ENCODE results near the gene PPP1R14D.

Gene PPP1R14D

GRCh38 chr15:40806672-40807027 is 21.9 kb downstream of the PPP1R14D start:
- peaks cover 4% of the 10 kb centered on the region for H3K36me3 ChIP-seq (ENCODE audit: control insufficient read depth, insufficient read depth, low read length)
- H3K4me3 ChIP-seq (ENCODE audit: low read length): peak overlapping the region; percentile 94
- peaks cover 10% of the 10 kb centered on the region for H3K4me1 ChIP-seq (ENCODE audit: control insufficient read depth, insufficient read depth, low read length)
- peak overlapping the region; percentile 45 for H3K9ac ChIP-seq (ENCODE audit: low read length)
- H3K27ac ChIP-seq (ENCODE audit: low read depth, low read length): peak overlapping the region; percentile 88
- no peaks in the 10 kb centered on the region for H3K27me3 ChIP-seq (ENCODE audit: control insufficient read depth, insufficient read depth, low read length)

- Histone ChIP-seq H3K9ac (ENCODE audit: low read length) (no peak overlapping the region), H3K4me3 (ENCODE audit: low read length) (no peak overlapping the region), H3K27me3 (ENCODE audit: control insufficient read depth, insufficient read depth, low read length) (no peaks in the 10 kb centered on the region), H3K36me3 (ENCODE audit: control insufficient read depth, insufficient read depth, low read length) (no peaks in the 10 kb centered on the region), H3K27ac (ENCODE audit: low read depth, low read length) (no peak overlapping the region), H3K4me1 (ENCODE audit: control insufficient read depth, insufficient read depth, low read length) (peaks cover 10% of the 10 kb centered on the region)
Measured at GRCh38 chr15:40803688-40804087, 24.8 kb downstream of the PPP1R14D start.

GRCh38 chr15:40803076-40803475 is 25.4 kb downstream of the PPP1R14D start:
- H3K4me3 ChIP-seq (ENCODE audit: low read length): no peak overlapping the region
- H3K27me3 ChIP-seq (ENCODE audit: control insufficient read depth, insufficient read depth, low read length): no peaks in the 10 kb centered on the region
- peaks cover 2% of the 10 kb centered on the region for H3K36me3 ChIP-seq (ENCODE audit: control insufficient read depth, insufficient read depth, low read length)
- H3K27ac ChIP-seq (ENCODE audit: low read depth, low read length): no peak overlapping the region
- H3K4me1 ChIP-seq (ENCODE audit: control insufficient read depth, insufficient read depth, low read length): peaks cover 8% of the 10 kb centered on the region
- H3K9ac ChIP-seq (ENCODE audit: low read length): no peak overlapping the region

- Histone ChIP-seq H3K9ac (ENCODE audit: low read length) (no peak overlapping the region), H3K4me1 (ENCODE audit: control insufficient read depth, insufficient read depth, low read length) (no peaks in the 10 kb centered on the region), H3K4me3 (ENCODE audit: low read length) (no peak overlapping the region), H3K27me3 (ENCODE audit: control insufficient read depth, insufficient read depth, low read length) (no peaks in the 10 kb centered on the region), H3K36me3 (ENCODE audit: control insufficient read depth, insufficient read depth, low read length) (peaks cover 2% of the 10 kb centered on the region), H3K27ac (ENCODE audit: low read depth, low read length) (no peak overlapping the region)
Measured at GRCh38 chr15:40799523-40799922, 29.0 kb downstream of the PPP1R14D start.

GRCh38 chr15:40796512-40796911 is 32.0 kb downstream of the PPP1R14D start:
- Histone ChIP-seq H3K27ac (ENCODE audit: low read depth, low read length) (no peak overlapping the region), H3K9ac (ENCODE audit: low read length) (no peak overlapping the region)

GRCh38 chr15:40796041-40796440 is 32.5 kb downstream of the PPP1R14D start:
- Histone ChIP-seq H3K9ac (ENCODE audit: low read length) (no peak overlapping the region), H3K4me1 (ENCODE audit: control insufficient read depth, insufficient read depth, low read length) (no peaks in the 10 kb centered on the region), H3K27me3 (ENCODE audit: control insufficient read depth, insufficient read depth, low read length) (no peaks in the 10 kb centered on the region), H3K4me3 (ENCODE audit: low read length) (no peak overlapping the region), H3K27ac (ENCODE audit: low read depth, low read length) (no peak overlapping the region), H3K36me3 (ENCODE audit: control insufficient read depth, insufficient read depth, low read length) (peaks cover 2% of the 10 kb centered on the region)

More at GRCh38 chr15:40796512-40796911, 32.0 kb downstream of the PPP1R14D start:
- Histone ChIP-seq H3K4me3 (ENCODE audit: low read length) (no peak overlapping the region), H3K36me3 (ENCODE audit: control insufficient read depth, insufficient read depth, low read length) (peaks cover 2% of the 10 kb centered on the region), H3K27me3 (ENCODE audit: control insufficient read depth, insufficient read depth, low read length) (no peaks in the 10 kb centered on the region), H3K4me1 (ENCODE audit: control insufficient read depth, insufficient read depth, low read length) (no peaks in the 10 kb centered on the region)

- Histone ChIP-seq H3K27ac (ENCODE audit: low read depth, low read length) (no peak overlapping the region), H3K9ac (ENCODE audit: low read length) (no peak overlapping the region)
Measured at GRCh38 chr15:40793216-40793989, 35.1 kb downstream of the PPP1R14D start.

GRCh38 chr15:40792394-40792793 is 36.1 kb downstream of the PPP1R14D start:
- H3K36me3 ChIP-seq (ENCODE audit: control insufficient read depth, insufficient read depth, low read length): no peaks in the 10 kb centered on the region
- H3K4me3 ChIP-seq (ENCODE audit: low read length): no peak overlapping the region
- no peaks in the 10 kb centered on the region for H3K4me1 ChIP-seq (ENCODE audit: control insufficient read depth, insufficient read depth, low read length)
- no peak overlapping the region for H3K27ac ChIP-seq (ENCODE audit: low read depth, low read length)
- H3K27me3 ChIP-seq (ENCODE audit: control insufficient read depth, insufficient read depth, low read length): no peaks in the 10 kb centered on the region
- H3K9ac ChIP-seq (ENCODE audit: low read length): no peak overlapping the region

More at GRCh38 chr15:40793216-40793989, 35.1 kb downstream of the PPP1R14D start:
- H3K4me1 ChIP-seq (ENCODE audit: control insufficient read depth, insufficient read depth, low read length): no peaks in the 10 kb centered on the region
- H3K4me3 ChIP-seq (ENCODE audit: low read length): no peak overlapping the region
- H3K36me3 ChIP-seq (ENCODE audit: control insufficient read depth, insufficient read depth, low read length): peaks cover 1% of the 10 kb centered on the region
- H3K27me3 ChIP-seq (ENCODE audit: control insufficient read depth, insufficient read depth, low read length): no peaks in the 10 kb centered on the region

- H3K27me3 ChIP-seq (ENCODE audit: control insufficient read depth, insufficient read depth, low read length): no peaks in the 10 kb centered on the region
- no peak overlapping the region for H3K9ac ChIP-seq (ENCODE audit: low read length)
- no peak overlapping the region for H3K27ac ChIP-seq (ENCODE audit: low read depth, low read length)
- no peaks in the 10 kb centered on the region for H3K4me1 ChIP-seq (ENCODE audit: control insufficient read depth, insufficient read depth, low read length)
- H3K36me3 ChIP-seq (ENCODE audit: control insufficient read depth, insufficient read depth, low read length): no peaks in the 10 kb centered on the region
- H3K4me3 ChIP-seq (ENCODE audit: low read length): no peak overlapping the region
Measured at GRCh38 chr15:40790718-40791117, 37.8 kb downstream of the PPP1R14D start.

GRCh38 chr15:40789999-40790398 is 38.5 kb downstream of the PPP1R14D start:
- no peak overlapping the region for H3K9ac ChIP-seq (ENCODE audit: low read length)
- H3K36me3 ChIP-seq (ENCODE audit: control insufficient read depth, insufficient read depth, low read length): no peaks in the 10 kb centered on the region
- no peaks in the 10 kb centered on the region for H3K4me1 ChIP-seq (ENCODE audit: control insufficient read depth, insufficient read depth, low read length)
- H3K27ac ChIP-seq (ENCODE audit: low read depth, low read length): no peak overlapping the region
- H3K27me3 ChIP-seq (ENCODE audit: control insufficient read depth, insufficient read depth, low read length): no peaks in the 10 kb centered on the region
- H3K4me3 ChIP-seq (ENCODE audit: low read length): no peak overlapping the region

GRCh38 chr15:40789119-40789518 is 39.4 kb downstream of the PPP1R14D start:
- no peaks in the 10 kb centered on the region for H3K4me1 ChIP-seq (ENCODE audit: control insufficient read depth, insufficient read depth, low read length)

GRCh38 chr15:40787991-40788390 is 40.5 kb downstream of the PPP1R14D start:
- Histone ChIP-seq H3K27me3 (ENCODE audit: control insufficient read depth, insufficient read depth, low read length) (no peaks in the 10 kb centered on the region), H3K27ac (ENCODE audit: low read depth, low read length) (no peak overlapping the region), H3K36me3 (ENCODE audit: control insufficient read depth, insufficient read depth, low read length) (no peaks in the 10 kb centered on the region), H3K9ac (ENCODE audit: low read length) (no peak overlapping the region), H3K4me3 (ENCODE audit: low read length) (no peak overlapping the region), H3K4me1 (ENCODE audit: control insufficient read depth, insufficient read depth, low read length) (no peaks in the 10 kb centered on the region)

More at GRCh38 chr15:40789119-40789518, 39.4 kb downstream of the PPP1R14D start:
- Histone ChIP-seq H3K27ac (ENCODE audit: low read depth, low read length) (no peak overlapping the region), H3K27me3 (ENCODE audit: control insufficient read depth, insufficient read depth, low read length) (no peaks in the 10 kb centered on the region), H3K9ac (ENCODE audit: low read length) (no peak overlapping the region), H3K4me3 (ENCODE audit: low read length) (no peak overlapping the region), H3K36me3 (ENCODE audit: control insufficient read depth, insufficient read depth, low read length) (no peaks in the 10 kb centered on the region)

GRCh38 chr15:40787344-40787841 is 41.1 kb downstream of the PPP1R14D start:
- Histone ChIP-seq H3K4me3 (ENCODE audit: low read length) (no peak overlapping the region), H3K27ac (ENCODE audit: low read depth, low read length) (no peak overlapping the region), H3K36me3 (ENCODE audit: control insufficient read depth, insufficient read depth, low read length) (no peaks in the 10 kb centered on the region), H3K4me1 (ENCODE audit: control insufficient read depth, insufficient read depth, low read length) (no peaks in the 10 kb centered on the region), H3K27me3 (ENCODE audit: control insufficient read depth, insufficient read depth, low read length) (no peaks in the 10 kb centered on the region), H3K9ac (ENCODE audit: low read length) (no peak overlapping the region)

Measured in rectal smooth muscle tissue (tissue), 1 donor.